Measurements from ENCODE around the gene ZNF841. TPM values are rescaled to one million over a fixed set of nuclear protein-coding genes. Genes with fewer than 3 reads are reported as not detected.

The ZNF841 gene
- total RNA-seq, 1 experiment from 2014 or later, result 10.8 TPM

DNA sequence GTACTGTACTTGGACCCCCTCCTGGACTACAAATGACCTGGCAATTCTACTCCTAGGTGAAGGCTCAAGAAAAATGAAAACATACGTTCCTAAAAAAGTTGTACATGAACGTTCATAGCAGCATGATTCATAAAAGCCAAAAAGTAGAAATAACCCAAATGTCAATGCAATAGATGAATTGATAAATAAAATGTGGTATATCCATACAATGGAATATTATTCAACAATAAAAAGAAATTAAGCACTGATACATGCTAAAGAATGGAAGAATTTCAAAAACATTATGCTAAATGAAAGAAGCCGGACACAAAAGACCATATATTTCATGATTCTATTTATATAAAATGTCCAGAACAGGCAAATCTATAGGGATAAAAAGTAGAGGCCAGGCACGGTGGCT is 56.4 kb downstream of the ZNF841 start:
- Histone ChIP-seq H3K36me3 (ENCODE audit: control insufficient read depth, insufficient read depth, low read length) (peaks cover 5% of the 10 kb centered on the region), H3K4me1 (ENCODE audit: control insufficient read depth, insufficient read depth, low read length) (no peaks in the 10 kb centered on the region), H3K27me3 (ENCODE audit: control insufficient read depth, insufficient read depth, low read length) (no peaks in the 10 kb centered on the region), H3K27ac (ENCODE audit: low read length) (no peak overlapping the region), H3K4me3 (ENCODE audit: low read depth in 2 of 2, low read length in 2 of 2) (no peak overlapping the region), H3K9me3 (ENCODE audit: control insufficient read depth, insufficient read depth, low read depth, low read length) (peaks cover 28% of the 10 kb centered on the region; the same call in 1 of the 2 replicates)
- ChIA-PET CTCF (no interaction called here), POLR2A (no interaction called here)
- ATAC-seq (no peak), DNase-seq (ENCODE audit: low read depth, low spot score) (no peak)
- TF ChIP-seq CTCF (IDR thresholded peaks at IDR 0.05) (no peak), SIN3A (IDR thresholded peaks at IDR 0.05; ENCODE audit: borderline replicate concordance, insufficient read depth, low read depth, low read length) (no peak), POLR2AphosphoS5 (IDR thresholded peaks at IDR 0.05; ENCODE audit: low read depth, low read length) (no peak)
- no TSS peak for BruUV-seq (replicated peaks)
- intact Hi-C loops (cut with micrococcal nuclease; ENCODE audit: unreplicated experiment), result no loop called here
- in situ Hi-C loops (cut with HindIII; ENCODE audit: low pct_unique_long_range_greater_than_20kb, low sequenced_read_pairs), result no loop called here

GRCh38 chr19:52034051-52034728 is 61.4 kb downstream of the ZNF841 start:
- no TSS peak for BruUV-seq (replicated peaks)
- intact Hi-C loops (cut with micrococcal nuclease; ENCODE audit: unreplicated experiment) (no loop called here), in situ Hi-C loops (cut with HindIII; ENCODE audit: low pct_unique_long_range_greater_than_20kb, low sequenced_read_pairs) (no loop called here)
- Histone ChIP-seq H3K9me3 (ENCODE audit: control insufficient read depth, insufficient read depth, low read depth, low read length) (peaks cover 43% of the 10 kb centered on the region; the same call in 1 of the 2 replicates), H3K27me3 (ENCODE audit: control insufficient read depth, insufficient read depth, low read length) (no peaks in the 10 kb centered on the region), H3K4me1 (ENCODE audit: control insufficient read depth, insufficient read depth, low read length) (no peaks in the 10 kb centered on the region), H3K4me3 (ENCODE audit: low read depth in 2 of 2, low read length in 2 of 2) (no peak overlapping the region), H3K27ac (ENCODE audit: low read length) (no peak overlapping the region), H3K36me3 (ENCODE audit: control insufficient read depth, insufficient read depth, low read length) (peaks cover 2% of the 10 kb centered on the region; the same call in 1 of the 2 replicates)
- ATAC-seq (no peak), DNase-seq (ENCODE audit: low read depth, low spot score) (no peak)
- ChIA-PET POLR2A (no interaction called here), CTCF (no interaction called here)
- no peak for TF ChIP-seq REST (IDR thresholded peaks at IDR 0.05; ENCODE audit: insufficient read depth in 1 of 2, low read depth in 2 of 2, low read length in 1 of 2)
- no peak for TF ChIP-seq POLR2AphosphoS5 (IDR thresholded peaks at IDR 0.05; ENCODE audit: low read depth, low read length)
- no peak for TF ChIP-seq SIN3A (IDR thresholded peaks at IDR 0.05; ENCODE audit: borderline replicate concordance, insufficient read depth, low read depth, low read length)
- TF ChIP-seq TCF7L2 (IDR thresholded peaks at IDR 0.05; ENCODE audit: low read depth, low read length), result no peak
- TF ChIP-seq CTCF (IDR thresholded peaks at IDR 0.05), result no peak
